Measurements from ENCODE around the gene MAP3K7CL. TPM values are rescaled to one million over a fixed set of nuclear protein-coding genes. Genes with fewer than 3 reads are reported as not detected.

MAP3K7CL gene
- total RNA-seq, 1 donor from 2014 or later, result 1.2 TPM

- H3K36me3 Mint-ChIP-seq (ENCODE audit: insufficient read depth), result no peaks in the 10 kb centered on the region
- H3K4me1 Mint-ChIP-seq (ENCODE audit: low read depth), result no peaks in the 10 kb centered on the region
- DNase-seq (ENCODE audit: low spot score, unreplicated experiment), result no peak
- H3K4me3 Mint-ChIP-seq (ENCODE audit: low read depth), result no peak overlapping the region
- TF ChIP-seq CTCF (IDR thresholded peaks at IDR 0.05; ENCODE audit: unreplicated experiment), result no peak
- H3K27ac Mint-ChIP-seq, result no peak overlapping the region
- H3K27me3 Mint-ChIP-seq, result no peaks in the 10 kb centered on the region
- no peaks in the 10 kb centered on the region for H3K9me3 Mint-ChIP-seq (ENCODE audit: low read depth)
These were observed 8.7 kb upstream of the MAP3K7CL start for GRCh38 chr21:29121759-29122158.

GRCh38 chr21:29124645-29125044, 5.8 kb upstream of the MAP3K7CL start:
- no peaks in the 10 kb centered on the region for H3K4me1 Mint-ChIP-seq (ENCODE audit: low read depth)
- no peak for DNase-seq (ENCODE audit: low spot score, unreplicated experiment)
- H3K9me3 Mint-ChIP-seq (ENCODE audit: low read depth), result no peaks in the 10 kb centered on the region
- no peak overlapping the region for H3K4me3 Mint-ChIP-seq (ENCODE audit: low read depth)
- H3K27ac Mint-ChIP-seq, result no peak overlapping the region
- no peaks in the 10 kb centered on the region for H3K27me3 Mint-ChIP-seq
- TF ChIP-seq CTCF (IDR thresholded peaks at IDR 0.05; ENCODE audit: unreplicated experiment), result no peak
- H3K36me3 Mint-ChIP-seq (ENCODE audit: insufficient read depth), result no peaks in the 10 kb centered on the region

- Mint-ChIP-seq H3K36me3 (ENCODE audit: insufficient read depth) (no peaks in the 10 kb centered on the region), H3K9me3 (ENCODE audit: low read depth) (peaks cover under 1% of the 10 kb centered on the region), H3K27ac (no peak overlapping the region), H3K4me3 (ENCODE audit: low read depth) (no peak overlapping the region), H3K27me3 (no peaks in the 10 kb centered on the region), H3K4me1 (ENCODE audit: low read depth) (no peaks in the 10 kb centered on the region)
- no peak for DNase-seq (ENCODE audit: low spot score, unreplicated experiment)
- TF ChIP-seq CTCF (IDR thresholded peaks at IDR 0.05; ENCODE audit: unreplicated experiment), result no peak
These were observed 5.3 kb upstream of the MAP3K7CL start for GRCh38 chr21:29125191-29125590.

- TF ChIP-seq CTCF (IDR thresholded peaks at IDR 0.05; ENCODE audit: unreplicated experiment), result no peak
- Mint-ChIP-seq H3K27ac (no peak overlapping the region), H3K4me1 (ENCODE audit: low read depth) (no peaks in the 10 kb centered on the region), H3K36me3 (ENCODE audit: insufficient read depth) (no peaks in the 10 kb centered on the region), H3K9me3 (ENCODE audit: low read depth) (peaks cover 3% of the 10 kb centered on the region), H3K4me3 (ENCODE audit: low read depth) (no peak overlapping the region), H3K27me3 (no peaks in the 10 kb centered on the region)
- no peak for DNase-seq (ENCODE audit: low spot score, unreplicated experiment)
These were observed 4.5 kb upstream of the MAP3K7CL start for GRCh38 chr21:29125979-29126378.

GRCh38 chr21:29133241-29133640, 2.8 kb downstream of the MAP3K7CL start:
- H3K4me1 Mint-ChIP-seq (ENCODE audit: low read depth), result peaks cover 3% of the 10 kb centered on the region
- no peaks in the 10 kb centered on the region for H3K36me3 Mint-ChIP-seq (ENCODE audit: insufficient read depth)
- no peaks in the 10 kb centered on the region for H3K27me3 Mint-ChIP-seq
- H3K9me3 Mint-ChIP-seq (ENCODE audit: low read depth), result peaks cover 5% of the 10 kb centered on the region
- no peak for TF ChIP-seq CTCF (IDR thresholded peaks at IDR 0.05; ENCODE audit: unreplicated experiment)
- H3K4me3 Mint-ChIP-seq (ENCODE audit: low read depth), result no peak overlapping the region
- H3K27ac Mint-ChIP-seq, result no peak overlapping the region
- DNase-seq (ENCODE audit: low spot score, unreplicated experiment), result no peak
